Peyer's patch (tissue), 4 donors: Measurements from ENCODE around the gene PIP5K1B. TPM values are rescaled to one million over a fixed set of nuclear protein-coding genes. Genes with fewer than 3 reads are reported as not detected.
A peak's percentile ranks its signal among the peaks of the same experiment; 100 is the strongest.

Experiments used
- DNase-seq, 3 donors: peaks; one replicate each; pipeline ENCODE4 v3.0.0-alpha.2; 2017 to 2019
- H3K27ac ChIP-seq, 4 donors: fragments of 200-600 bp; sonication (generic); one replicate each; pipeline ENCODE4 v1.5.1; 2016 to 2019
- H3K27me3 ChIP-seq, 2 donors: fragments of 200-600 bp; sonication (generic); one replicate each; pipeline ENCODE4 v1.5.1; 2019
- H3K36me3 ChIP-seq, 3 donors: fragments of 200-600 bp; sonication (generic); one replicate each; pipeline ENCODE4 v1.5.1; 2016 to 2019
- H3K4me1 ChIP-seq, 4 donors: fragments of 200-600 bp; sonication (generic); one replicate each; pipeline ENCODE4 v1.5.1; 2016 to 2019
- H3K4me3 ChIP-seq, 4 donors: fragments of 200-600 bp; sonication (generic); 1 replicate in 3 of 4; 2 replicates in 1 of 4; pipeline ENCODE4 v1.5.1; 2016 to 2019; ENCODE audit warnings: mild to moderate bottlenecking in 1 of 4
- H3K9me3 ChIP-seq, 4 donors: fragments of 200-600 bp; sonication (generic); one replicate each; pipeline ENCODE4 v1.5.1; 2016 to 2019; ENCODE audit warnings: mild to moderate bottlenecking in 1 of 4
- POLR2A ChIP-seq, 2 donors: fragments of 450-650 bp; IDR thresholded peaks; one replicate each; pipeline ENCODE4 v1.5.1; 2017; ENCODE audit warnings: antibody characterized with exemption in 2 of 2, mild to moderate bottlenecking in 2 of 2, moderate library complexity in 2 of 2
- total RNA-seq, 4 donors: library from RNA; depleted of rRNA; stranded (reverse); fragments of >200 nt; gene quantifications; one replicate each; pipeline ENCODE4 v1.1.0, GENCODE V29; 2016
- TF ChIP-seq, protein P1 (sequence below), 6 experiments: fragments of 450-650 bp in 4 of 6; fragments of 200-600 bp in 2 of 6; sonication (generic) in 1 of 6; IDR thresholded peaks; one replicate each; pipeline ENCODE4 v1.5.1; 2017 to 2019; ENCODE audit warnings: antibody characterized with exemption in 6 of 6, mild to moderate bottlenecking in 3 of 6, moderate library complexity in 1 of 6

Gene PIP5K1B
- total RNA-seq, 4 donors from 2014 or later = 15.7 to 60.1 (median 54.4) TPM

DNA sequence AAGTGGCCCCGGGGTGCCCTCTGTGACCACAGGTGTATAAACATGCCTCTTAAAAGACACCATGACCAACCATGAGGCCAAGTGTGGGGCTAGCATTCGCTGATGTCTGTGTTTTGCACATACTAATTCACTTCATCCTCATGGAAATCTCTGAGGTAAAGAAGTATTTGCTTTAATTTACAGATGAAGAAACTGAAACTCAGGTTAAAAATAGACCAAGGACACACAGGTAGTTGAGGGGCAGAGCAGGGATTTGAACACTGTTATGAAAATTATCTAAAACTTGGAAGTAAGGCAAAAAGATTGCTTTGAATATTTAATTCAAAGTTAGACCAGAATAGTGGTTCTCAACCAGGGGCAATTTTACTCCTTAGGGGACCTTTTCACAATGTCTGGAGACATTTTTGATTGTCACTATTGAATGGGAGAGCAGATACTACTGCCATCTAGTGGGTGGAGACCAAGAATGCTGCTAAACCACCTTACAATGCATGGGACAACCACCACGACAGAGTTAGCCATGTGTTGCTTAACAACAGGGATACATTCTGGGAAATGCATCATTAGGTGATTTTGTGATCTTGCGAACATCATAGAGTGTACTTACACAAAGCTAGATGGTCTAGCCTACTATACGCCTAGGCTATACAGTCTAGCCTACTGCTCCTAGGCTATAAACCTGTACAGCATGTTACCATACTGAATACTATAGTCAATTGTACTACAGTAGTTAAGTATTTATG, 322.5 kb downstream of the PIP5K1B start:
- H3K36me3 ChIP-seq = no peaks in the 10 kb centered on the region

DNA sequence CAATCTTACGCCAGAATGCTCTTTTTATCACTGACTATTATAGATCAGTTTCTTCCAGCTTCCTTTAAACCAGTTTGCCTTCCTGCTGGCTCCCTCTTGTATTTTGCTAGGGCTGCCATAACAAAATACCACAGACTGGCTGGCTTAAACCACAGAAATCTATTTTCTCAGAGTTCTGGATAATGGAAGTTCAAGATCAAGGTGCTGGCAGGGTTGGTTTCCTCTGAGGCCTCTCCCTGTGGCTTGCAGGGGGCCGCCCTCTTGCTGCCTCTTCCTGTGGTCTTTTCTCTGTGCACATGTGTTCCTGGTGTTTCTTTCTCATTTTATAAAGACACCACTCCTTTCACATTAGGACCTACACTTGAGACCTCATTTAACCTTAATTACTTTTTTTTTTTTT, 323.7 kb downstream of the PIP5K1B start:
- Histone ChIP-seq H3K27me3 (no peaks in the 10 kb centered on the region), H3K4me1 (no peaks in the 10 kb centered on the region), H3K9me3 (peaks cover 0 to 8% (median 0%) of the 10 kb centered on the region in 4 donors), H3K36me3 (no peaks in the 10 kb centered on the region), H3K4me3 (no peak overlapping the region), H3K27ac (no peak overlapping the region)
- no peak for TF ChIP-seq POLR2A (IDR thresholded peaks at IDR 0.05)
- TF ChIP-seq, protein P1, sequence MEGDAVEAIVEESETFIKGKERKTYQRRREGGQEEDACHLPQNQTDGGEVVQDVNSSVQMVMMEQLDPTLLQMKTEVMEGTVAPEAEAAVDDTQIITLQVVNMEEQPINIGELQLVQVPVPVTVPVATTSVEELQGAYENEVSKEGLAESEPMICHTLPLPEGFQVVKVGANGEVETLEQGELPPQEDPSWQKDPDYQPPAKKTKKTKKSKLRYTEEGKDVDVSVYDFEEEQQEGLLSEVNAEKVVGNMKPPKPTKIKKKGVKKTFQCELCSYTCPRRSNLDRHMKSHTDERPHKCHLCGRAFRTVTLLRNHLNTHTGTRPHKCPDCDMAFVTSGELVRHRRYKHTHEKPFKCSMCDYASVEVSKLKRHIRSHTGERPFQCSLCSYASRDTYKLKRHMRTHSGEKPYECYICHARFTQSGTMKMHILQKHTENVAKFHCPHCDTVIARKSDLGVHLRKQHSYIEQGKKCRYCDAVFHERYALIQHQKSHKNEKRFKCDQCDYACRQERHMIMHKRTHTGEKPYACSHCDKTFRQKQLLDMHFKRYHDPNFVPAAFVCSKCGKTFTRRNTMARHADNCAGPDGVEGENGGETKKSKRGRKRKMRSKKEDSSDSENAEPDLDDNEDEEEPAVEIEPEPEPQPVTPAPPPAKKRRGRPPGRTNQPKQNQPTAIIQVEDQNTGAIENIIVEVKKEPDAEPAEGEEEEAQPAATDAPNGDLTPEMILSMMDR (IDR thresholded peaks at IDR 0.05) = no peak
- no peak for DNase-seq

More for the DNA sequence above, 322.5 kb downstream of the PIP5K1B start:
- Histone ChIP-seq H3K4me3 (no peak overlapping the region), H3K9me3 (peaks cover 0 to 8% (median 0%) of the 10 kb centered on the region in 4 donors), H3K27ac (no peak overlapping the region), H3K27me3 (no peaks in the 10 kb centered on the region), H3K4me1 (no peaks in the 10 kb centered on the region)
- TF ChIP-seq, protein P1 (IDR thresholded peaks at IDR 0.05) = peak in 5 of 6 experiments; percentile 45 to 78 (median 75)
- TF ChIP-seq POLR2A (IDR thresholded peaks at IDR 0.05) = no peak
- peak in 1 of 3 donors; percentile 69 for DNase-seq

DNA sequence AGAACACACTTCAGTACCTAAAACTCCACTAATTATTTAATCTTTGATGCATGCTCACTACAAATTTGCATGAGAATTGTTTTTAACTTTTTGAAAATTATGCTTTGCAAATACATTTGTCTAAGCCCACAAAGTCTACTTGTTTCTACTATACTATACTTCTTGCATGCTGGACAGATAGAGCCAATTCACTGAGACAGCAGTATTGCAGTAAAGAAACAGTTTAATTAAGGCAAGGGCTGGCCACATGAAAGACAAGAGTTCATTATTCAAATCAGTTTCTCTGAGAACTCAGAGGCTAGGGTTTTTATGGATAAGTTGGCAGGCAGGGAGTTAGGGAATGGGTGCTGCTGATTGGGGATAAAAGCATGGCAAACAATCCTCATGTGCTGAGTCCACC, 324.5 kb downstream of the PIP5K1B start:
- no peaks in the 10 kb centered on the region for H3K4me1 ChIP-seq
- no peak overlapping the region for H3K4me3 ChIP-seq
- H3K36me3 ChIP-seq = no peaks in the 10 kb centered on the region
- no peaks in the 10 kb centered on the region for H3K27me3 ChIP-seq
- no peak overlapping the region for H3K27ac ChIP-seq
- H3K9me3 ChIP-seq = peaks cover 0 to 8% (median 0%) of the 10 kb centered on the region in 4 donors
- no peak for DNase-seq
- no peak for TF ChIP-seq POLR2A (IDR thresholded peaks at IDR 0.05)
- TF ChIP-seq, protein P1 (IDR thresholded peaks at IDR 0.05) = no peak

DNA sequence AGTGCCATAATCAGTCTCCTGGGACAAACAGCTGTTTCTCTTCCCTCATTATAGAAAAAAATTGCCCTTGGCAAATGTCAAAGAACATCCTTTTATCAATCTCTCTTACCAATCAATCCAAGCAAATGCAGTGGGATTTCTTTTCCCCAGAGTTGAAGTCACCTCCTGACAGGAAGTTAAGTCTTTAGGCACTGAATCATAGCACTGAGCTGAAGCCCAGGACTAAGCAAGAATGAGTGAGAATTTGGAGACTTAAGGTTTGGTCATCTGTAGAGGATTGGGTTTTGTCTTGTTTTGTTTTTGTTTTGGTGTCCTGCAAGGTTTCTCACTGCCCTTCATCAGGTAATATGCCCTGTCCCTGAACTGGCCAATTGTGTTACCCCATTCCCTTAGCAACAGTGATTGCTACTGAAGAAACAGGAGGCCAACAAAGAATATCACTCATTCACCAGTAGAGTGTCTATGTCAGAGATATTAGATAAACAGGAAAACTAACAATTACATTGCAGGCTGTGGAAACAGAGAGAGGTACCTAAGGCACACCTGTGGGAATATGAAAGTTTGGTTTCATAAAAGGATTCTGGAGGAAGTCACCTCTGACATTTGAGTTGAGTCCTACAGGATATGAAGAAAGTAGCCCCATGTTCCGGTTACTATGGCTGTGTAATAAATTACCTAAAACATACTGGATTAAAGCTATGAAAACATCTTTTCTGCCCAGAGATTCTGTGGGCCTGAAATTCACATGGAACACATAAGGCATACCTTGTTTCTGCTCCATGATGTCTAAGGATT, 326.0 kb downstream of the PIP5K1B start:
- TF ChIP-seq, protein P1 (IDR thresholded peaks at IDR 0.05) = no peak
- no peak for TF ChIP-seq POLR2A (IDR thresholded peaks at IDR 0.05)
- Histone ChIP-seq H3K27me3 (no peaks in the 10 kb centered on the region), H3K4me3 (no peak overlapping the region), H3K4me1 (peaks cover 0 to 5% (median 2%) of the 10 kb centered on the region in 4 donors), H3K9me3 (peaks cover 0 to 8% (median 0%) of the 10 kb centered on the region in 4 donors), H3K36me3 (no peaks in the 10 kb centered on the region), H3K27ac (no peak overlapping the region)
- no peak for DNase-seq

DNA sequence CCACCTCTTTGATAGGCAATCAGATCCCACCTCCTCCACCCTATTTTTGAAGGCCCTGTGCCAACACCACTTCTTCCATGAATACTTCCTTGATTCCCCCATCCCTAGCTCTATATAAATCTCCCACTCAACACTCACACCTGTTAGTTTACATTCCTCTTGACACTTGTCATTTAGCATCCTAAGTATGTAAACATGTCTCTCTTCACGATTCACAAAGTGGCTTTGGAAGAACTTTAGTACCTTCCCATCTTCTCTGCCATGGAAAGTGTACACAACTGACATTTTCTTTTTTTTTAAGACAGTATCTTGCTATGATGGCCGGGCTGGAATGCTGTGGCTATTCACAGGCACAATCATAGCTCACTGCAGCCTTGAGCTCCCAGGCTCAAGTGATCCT, 329.0 kb downstream of the PIP5K1B start:
- Histone ChIP-seq H3K9me3 (peaks cover 0 to 8% (median 0%) of the 10 kb centered on the region in 4 donors), H3K27ac (no peak overlapping the region), H3K4me3 (no peak overlapping the region), H3K27me3 (no peaks in the 10 kb centered on the region), H3K36me3 (no peaks in the 10 kb centered on the region), H3K4me1 (peaks cover 0 to 8% (median 2%) of the 10 kb centered on the region in 4 donors)
- TF ChIP-seq, protein P1 (IDR thresholded peaks at IDR 0.05) = no peak
- no peak for TF ChIP-seq POLR2A (IDR thresholded peaks at IDR 0.05)
- DNase-seq = no peak
